Measurements from ENCODE around the gene TMEM185B.
"Not testable (repeated sequence)": the region's sequence is repeated elsewhere in the genome, so short reads cannot be mapped to it uniquely, and the experiment has no call there.

DNA sequence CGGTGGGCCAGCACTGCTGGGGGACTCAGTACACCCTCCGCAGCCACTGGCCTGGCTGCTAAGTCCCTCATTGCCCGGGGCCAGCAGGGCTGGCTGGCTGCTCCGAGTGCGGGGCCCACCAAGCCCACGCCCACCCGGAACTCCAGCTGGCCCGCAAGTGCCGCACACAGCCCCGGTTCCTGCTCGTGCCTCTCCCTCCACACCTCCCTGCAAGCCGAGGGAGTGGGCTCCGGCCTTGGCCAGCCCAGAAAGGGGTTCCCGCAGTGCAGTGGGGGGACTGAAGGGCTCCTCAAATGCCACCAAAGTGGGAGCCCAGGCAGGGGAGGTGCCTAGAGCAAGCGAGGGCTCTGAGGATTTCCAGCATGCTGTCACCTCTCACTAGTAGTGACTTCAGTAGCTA, 36.7 kb upstream of the TMEM185B start:
- TF ChIP-seq, protein P1, sequence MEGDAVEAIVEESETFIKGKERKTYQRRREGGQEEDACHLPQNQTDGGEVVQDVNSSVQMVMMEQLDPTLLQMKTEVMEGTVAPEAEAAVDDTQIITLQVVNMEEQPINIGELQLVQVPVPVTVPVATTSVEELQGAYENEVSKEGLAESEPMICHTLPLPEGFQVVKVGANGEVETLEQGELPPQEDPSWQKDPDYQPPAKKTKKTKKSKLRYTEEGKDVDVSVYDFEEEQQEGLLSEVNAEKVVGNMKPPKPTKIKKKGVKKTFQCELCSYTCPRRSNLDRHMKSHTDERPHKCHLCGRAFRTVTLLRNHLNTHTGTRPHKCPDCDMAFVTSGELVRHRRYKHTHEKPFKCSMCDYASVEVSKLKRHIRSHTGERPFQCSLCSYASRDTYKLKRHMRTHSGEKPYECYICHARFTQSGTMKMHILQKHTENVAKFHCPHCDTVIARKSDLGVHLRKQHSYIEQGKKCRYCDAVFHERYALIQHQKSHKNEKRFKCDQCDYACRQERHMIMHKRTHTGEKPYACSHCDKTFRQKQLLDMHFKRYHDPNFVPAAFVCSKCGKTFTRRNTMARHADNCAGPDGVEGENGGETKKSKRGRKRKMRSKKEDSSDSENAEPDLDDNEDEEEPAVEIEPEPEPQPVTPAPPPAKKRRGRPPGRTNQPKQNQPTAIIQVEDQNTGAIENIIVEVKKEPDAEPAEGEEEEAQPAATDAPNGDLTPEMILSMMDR (IDR thresholded peaks at IDR 0.05), result not testable (repeated sequence)
- not testable (repeated sequence) for TF ChIP-seq POLR2A (IDR thresholded peaks at IDR 0.05)

All from right lobe of liver (tissue), 4 donors.